Esophagus squamous epithelium (tissue), 5 donors: Measurements from ENCODE around the gene AKR1A1. TPM values are rescaled to one million over a fixed set of nuclear protein-coding genes. Genes with fewer than 3 reads are reported as not detected.
A peak's percentile ranks its signal among the peaks of the same experiment; 100 is the strongest.
"Not testable (repeated sequence)": the region's sequence is repeated elsewhere in the genome, so short reads cannot be mapped to it uniquely, and the experiment has no call there.

Source experiments
- DNase-seq: peaks from one replicate; lab custom pipeline; 2025; lab: John Stamatoyannopoulos, UW
- H3K27ac ChIP-seq, 4 donors: fragments of 200-600 bp; sonication (generic); one replicate each; pipeline ENCODE4 v1.5.1; 2016 to 2019; ENCODE audit warnings: mild to moderate bottlenecking in 1 of 4
- H3K27me3 ChIP-seq, 4 donors: fragments of 200-600 bp; sonication (generic); 1 replicate in 3 of 4; 2 replicates in 1 of 4; pipeline versions ENCODE4 v1.5.1 to v1.6.0; 2017 to 2021; ENCODE audit warnings: antibody characterized with exemption in 1 of 4
- H3K36me3 ChIP-seq, 3 donors: fragments of 200-600 bp; sonication (generic); one replicate each; pipeline ENCODE4 v1.5.1; 2016 to 2019
- H3K4me1 ChIP-seq, 3 donors: fragments of 200-600 bp; sonication (generic); one replicate each; pipeline ENCODE4 v1.5.1; 2017 to 2019
- H3K4me3 ChIP-seq, 4 donors: fragments of 200-600 bp; sonication (generic); 1 replicate in 3 of 4; 2 replicates in 1 of 4; pipeline ENCODE4 v1.5.1; 2016 to 2019; ENCODE audit warnings: mild to moderate bottlenecking in 2 of 4, moderate library complexity in 1 of 4
- H3K9me3 ChIP-seq, 3 donors: fragments of 200-600 bp; sonication (generic); one replicate each; pipeline ENCODE4 v1.5.1; 2016 to 2019
- POLR2A ChIP-seq, 4 donors: fragments of 450-650 bp; IDR thresholded peaks; one replicate each; pipeline ENCODE4 v1.6.1; 2017; ENCODE audit warnings: antibody characterized with exemption in 4 of 4, mild to moderate bottlenecking in 4 of 4, moderate library complexity in 3 of 4
- WGBS, 2 donors: methylation state at CpG; one replicate each; pipeline ENCODE4 v1.1.5; 2018; 5-methylcytosine and 5-hydroxymethylcytosine counted together
- intact Hi-C: fragments of 100-400 bp; cut with DNase I; formaldehyde crosslinking; loops from one replicate; pipeline ENCODE4 v1.15.0; 2022
- total RNA-seq, 4 donors: library from RNA; depleted of rRNA; stranded (reverse); fragments of >200 nt; gene quantifications; one replicate each; pipeline ENCODE4 v1.1.0, GENCODE V29; 2016
- TF ChIP-seq, protein P1 (sequence below), 6 experiments: fragments of 450-650 bp in 4 of 6; fragments of 200-600 bp in 2 of 6; sonication (generic) in 2 of 6; IDR thresholded peaks; one replicate each; pipeline ENCODE4 v1.5.1; 2016 to 2019; ENCODE audit warnings: antibody characterized with exemption in 6 of 6, mild to moderate bottlenecking in 4 of 6, moderate library complexity in 4 of 6
- donor health status: DM: yes; HTN: yes; CAD: no.

AKR1A1 gene
- total RNA-seq, 4 donors from 2014 or later, result 122 to 164 (median 146) TPM

DNA sequence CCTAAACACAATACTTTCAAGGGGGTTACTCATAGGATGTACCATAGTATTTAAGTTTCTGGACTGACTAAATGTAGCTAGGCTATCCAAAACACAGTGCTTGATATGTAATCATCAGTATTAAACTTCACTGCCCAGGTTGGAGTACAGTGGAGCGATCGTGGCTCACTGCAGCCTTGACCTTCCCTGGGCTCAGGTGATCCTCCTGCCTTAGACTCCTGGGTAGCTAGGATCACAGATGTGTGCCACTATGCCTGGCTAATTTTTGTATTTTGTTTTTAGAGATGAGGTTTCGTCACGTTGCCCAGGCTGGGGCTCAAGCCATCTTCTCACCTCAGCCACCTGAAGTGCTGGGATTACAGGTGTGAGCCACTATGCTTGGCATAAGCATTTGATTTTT, 43.8 kb downstream of the AKR1A1 start:
- Histone ChIP-seq H3K4me3 (no peak overlapping the region), H3K27ac (no peak overlapping the region), H3K36me3 (peaks cover 0 to 51% (median 3%) of the 10 kb centered on the region in 3 donors), H3K9me3 (no peaks in the 10 kb centered on the region), H3K4me1 (peaks cover 0 to 19% (median 6%) of the 10 kb centered on the region in 3 donors), H3K27me3 (no peaks in the 10 kb centered on the region)
- WGBS, 2 donors, result 83 to 88% methylated on average over 4 of the region's 4 CpGs
- intact Hi-C loops, result no loop called here
- no peak for DNase-seq
- TF ChIP-seq, protein P1, sequence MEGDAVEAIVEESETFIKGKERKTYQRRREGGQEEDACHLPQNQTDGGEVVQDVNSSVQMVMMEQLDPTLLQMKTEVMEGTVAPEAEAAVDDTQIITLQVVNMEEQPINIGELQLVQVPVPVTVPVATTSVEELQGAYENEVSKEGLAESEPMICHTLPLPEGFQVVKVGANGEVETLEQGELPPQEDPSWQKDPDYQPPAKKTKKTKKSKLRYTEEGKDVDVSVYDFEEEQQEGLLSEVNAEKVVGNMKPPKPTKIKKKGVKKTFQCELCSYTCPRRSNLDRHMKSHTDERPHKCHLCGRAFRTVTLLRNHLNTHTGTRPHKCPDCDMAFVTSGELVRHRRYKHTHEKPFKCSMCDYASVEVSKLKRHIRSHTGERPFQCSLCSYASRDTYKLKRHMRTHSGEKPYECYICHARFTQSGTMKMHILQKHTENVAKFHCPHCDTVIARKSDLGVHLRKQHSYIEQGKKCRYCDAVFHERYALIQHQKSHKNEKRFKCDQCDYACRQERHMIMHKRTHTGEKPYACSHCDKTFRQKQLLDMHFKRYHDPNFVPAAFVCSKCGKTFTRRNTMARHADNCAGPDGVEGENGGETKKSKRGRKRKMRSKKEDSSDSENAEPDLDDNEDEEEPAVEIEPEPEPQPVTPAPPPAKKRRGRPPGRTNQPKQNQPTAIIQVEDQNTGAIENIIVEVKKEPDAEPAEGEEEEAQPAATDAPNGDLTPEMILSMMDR (IDR thresholded peaks at IDR 0.05), result no peak
- TF ChIP-seq POLR2A (IDR thresholded peaks at IDR 0.05), result no peak

DNA sequence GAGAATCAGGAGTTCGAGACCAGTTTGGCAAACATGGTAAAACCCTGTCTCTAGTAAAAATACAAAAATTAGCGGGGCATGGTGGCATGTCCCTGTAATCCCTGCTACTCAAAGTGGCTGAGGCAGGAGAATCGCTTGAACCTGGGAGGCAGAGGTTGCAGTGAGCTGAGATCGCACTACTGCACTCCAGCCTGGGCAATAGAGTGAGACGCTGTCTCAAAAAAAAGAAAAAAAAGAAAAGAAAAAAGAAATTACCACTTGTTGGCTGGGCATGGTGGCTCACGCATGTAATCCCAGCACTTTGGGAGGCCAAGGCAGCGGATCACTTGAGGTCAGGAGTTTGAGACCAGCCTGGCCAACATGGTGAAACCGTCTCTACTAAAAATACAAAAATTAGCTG, 46.1 kb downstream of the AKR1A1 start:
- H3K4me1 ChIP-seq, H3K27ac ChIP-seq, H3K4me3 ChIP-seq, H3K9me3 ChIP-seq, H3K27me3 ChIP-seq, intact Hi-C loops, DNase-seq: not testable (repeated sequence)
- 97 to 99% methylated on average over 8 of the region's 8 CpGs for WGBS, 2 donors
- peaks cover 0 to 43% (median 3%) of the 10 kb centered on the region in 3 donors for H3K36me3 ChIP-seq

DNA sequence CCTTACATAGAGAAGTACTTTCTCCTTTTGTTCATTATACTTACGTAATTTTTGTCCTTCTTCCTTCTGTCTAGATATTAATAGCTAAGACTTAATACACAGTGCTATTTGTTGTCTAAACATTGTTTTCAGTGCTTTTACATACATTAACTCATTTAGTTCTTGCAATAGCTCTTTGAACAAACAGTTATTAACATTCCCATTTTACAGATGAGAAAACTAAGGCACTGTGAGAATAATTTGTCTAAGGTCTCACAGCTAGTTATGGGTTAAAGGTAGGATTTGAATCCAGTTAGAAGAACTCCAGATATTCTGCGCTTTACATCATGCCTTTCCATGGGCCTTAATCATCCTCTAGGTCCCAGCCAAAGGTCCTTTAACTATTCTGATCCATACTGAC, 53.6 kb downstream of the AKR1A1 start:
- intact Hi-C loops, result no loop called here
- no peak for TF ChIP-seq POLR2A (IDR thresholded peaks at IDR 0.05)
- TF ChIP-seq, protein P1 (IDR thresholded peaks at IDR 0.05), result no peak
- 90 to 97% methylated on average over 2 of the region's 2 CpGs for WGBS, 2 donors
- DNase-seq, result no peak
- H3K4me3 ChIP-seq, result no peak overlapping the region
- no peak overlapping the region for H3K27ac ChIP-seq
- no peaks in the 10 kb centered on the region for H3K9me3 ChIP-seq
- peaks cover 0 to 18% (median 6%) of the 10 kb centered on the region in 3 donors for H3K4me1 ChIP-seq
- no peaks in the 10 kb centered on the region for H3K27me3 ChIP-seq
- peaks cover 0 to 66% (median 0%) of the 10 kb centered on the region in 3 donors for H3K36me3 ChIP-seq

DNA sequence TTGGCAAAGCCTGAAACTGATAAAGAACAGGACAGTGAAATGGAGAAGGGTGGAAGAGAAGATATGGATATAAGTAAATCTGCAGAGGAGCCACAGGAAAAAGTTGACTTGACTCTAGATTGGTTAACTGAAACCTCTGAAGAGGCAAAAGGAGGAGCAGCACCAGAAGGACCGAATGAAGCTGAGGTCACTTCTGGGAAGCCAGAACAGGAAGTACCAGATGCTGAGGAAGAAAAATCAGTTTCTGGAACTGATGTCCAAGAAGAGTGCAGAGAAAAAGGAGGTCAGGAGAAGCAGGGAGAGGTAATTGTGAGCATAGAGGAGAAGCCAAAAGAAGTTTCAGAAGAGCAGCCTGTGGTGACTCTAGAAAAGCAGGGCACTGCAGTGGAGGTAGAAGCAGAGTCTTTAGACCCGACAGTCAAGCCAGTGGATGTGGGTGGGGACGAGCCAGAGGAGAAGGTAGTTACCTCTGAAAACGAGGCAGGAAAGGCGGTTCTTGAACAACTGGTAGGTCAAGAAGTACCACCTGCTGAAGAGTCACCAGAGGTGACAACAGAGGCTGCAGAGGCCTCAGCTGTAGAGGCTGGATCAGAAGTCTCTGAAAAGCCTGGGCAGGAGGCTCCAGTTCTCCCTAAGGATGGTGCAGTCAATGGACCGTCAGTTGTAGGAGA, 56.9 kb downstream of the AKR1A1 start:
- intact Hi-C loops, result no loop called here
- Histone ChIP-seq H3K27me3 (no peaks in the 10 kb centered on the region), H3K27ac (peak overlapping the region in 2 of 4 donors; percentile 13 to 56), H3K4me3 (no peak overlapping the region), H3K36me3 (peaks cover 0 to 83% (median 0%) of the 10 kb centered on the region in 3 donors), H3K4me1 (peaks cover 0 to 15% (median 6%) of the 10 kb centered on the region in 3 donors), H3K9me3 (no peaks in the 10 kb centered on the region)
- DNase-seq, result no peak
- TF ChIP-seq, protein P1 (IDR thresholded peaks at IDR 0.05), result no peak
- TF ChIP-seq POLR2A (IDR thresholded peaks at IDR 0.05), result no peak
- WGBS, 2 donors, result 58% methylated on average over 6 of the region's 6 CpGs

DNA sequence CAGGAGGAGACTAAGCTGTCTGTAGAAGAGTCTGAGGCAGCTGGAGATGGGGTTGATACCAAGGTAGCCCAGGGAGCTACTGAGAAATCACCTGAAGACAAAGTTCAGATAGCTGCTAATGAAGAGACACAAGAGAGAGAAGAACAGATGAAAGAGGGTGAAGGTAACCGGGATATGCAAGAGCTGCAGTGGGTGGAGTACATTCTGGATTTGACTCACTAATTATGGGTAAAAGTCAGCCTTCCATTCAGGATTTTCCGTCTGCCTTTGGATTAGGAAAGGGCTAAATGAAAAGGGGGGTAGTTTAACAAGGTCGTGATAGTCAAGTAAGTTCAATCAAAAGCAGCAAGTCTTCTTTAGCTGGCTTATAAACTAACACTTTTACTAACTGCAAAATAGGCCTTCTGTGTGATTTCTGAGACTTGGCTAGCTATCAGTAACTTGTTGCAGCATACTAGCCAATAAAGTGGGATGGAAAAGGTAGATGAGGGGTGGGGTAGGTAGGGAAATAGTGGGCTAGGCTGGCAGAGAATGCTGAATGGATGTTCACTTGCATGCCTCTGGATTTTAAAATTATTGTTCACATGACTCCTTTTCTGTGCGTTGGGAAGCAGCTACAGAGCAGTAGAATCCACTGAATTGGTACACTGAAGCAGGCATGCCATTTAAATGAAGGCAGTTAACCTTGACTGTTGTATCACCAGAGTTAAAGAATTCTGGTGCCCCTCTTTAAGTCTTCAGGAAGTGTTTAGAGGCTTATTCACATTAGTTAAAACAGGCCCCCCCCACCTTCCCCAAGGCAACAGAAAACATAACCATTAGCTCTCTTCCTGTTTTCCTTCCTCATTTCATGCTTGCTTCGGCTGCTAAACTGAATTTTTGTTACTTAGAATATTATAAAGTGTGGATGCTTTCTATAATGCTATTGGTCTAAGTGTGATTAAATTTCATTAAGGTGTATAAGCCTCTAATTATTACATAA, 57.8 kb downstream of the AKR1A1 start:
- 63 to 69% methylated on average over 5 of the region's 5 CpGs for WGBS, 2 donors
- H3K27ac ChIP-seq, result peak overlapping the region in 3 of 4 donors; percentile 13 to 74 (median 56)
- no peak for TF ChIP-seq POLR2A (IDR thresholded peaks at IDR 0.05)
- TF ChIP-seq, protein P1 (IDR thresholded peaks at IDR 0.05), result no peak
- intact Hi-C loops, result no loop called here
- H3K36me3 ChIP-seq, result peaks cover 0 to 83% (median 0%) of the 10 kb centered on the region in 3 donors
- no peaks in the 10 kb centered on the region for H3K27me3 ChIP-seq
- no peak overlapping the region for H3K4me3 ChIP-seq
- peaks cover 0 to 24% (median 6%) of the 10 kb centered on the region in 3 donors for H3K4me1 ChIP-seq
- DNase-seq, result no peak
- no peaks in the 10 kb centered on the region for H3K9me3 ChIP-seq
